ENCODE measurements around the gene PDZRN3.

The PDZRN3 gene

GRCh38 chr3:73418681-73419080 is 206.1 kb downstream of the PDZRN3 start:
- intact Hi-C loops (cut with DNase I) = no loop called here
- DNase-seq = no peak

- DNase-seq = no peak
- intact Hi-C loops (cut with DNase I) = no loop called here
These were observed 209.6 kb downstream of the PDZRN3 start for GRCh38 chr3:73415118-73415517.

GRCh38 chr3:73413619-73414018 is 211.1 kb downstream of the PDZRN3 start:
- intact Hi-C loops (cut with DNase I) = no loop called here
- no peak for DNase-seq

GRCh38 chr3:73411993-73412392 is 212.7 kb downstream of the PDZRN3 start:
- intact Hi-C loops (cut with DNase I) = no loop called here
- no peak for DNase-seq

GRCh38 chr3:73411545-73411944 is 213.2 kb downstream of the PDZRN3 start:
- intact Hi-C loops (cut with DNase I) = no loop called here
- no peak for DNase-seq

GRCh38 chr3:73409138-73409763 is 215.5 kb downstream of the PDZRN3 start:
- DNase-seq = no peak
- intact Hi-C loops (cut with DNase I) = no loop called here

- intact Hi-C loops (cut with DNase I) = no loop called here
- no peak for DNase-seq
These were observed 216.1 kb downstream of the PDZRN3 start for GRCh38 chr3:73408634-73409033.

- intact Hi-C loops (cut with DNase I) = no loop called here
- no peak for DNase-seq
These were observed 217.2 kb downstream of the PDZRN3 start for GRCh38 chr3:73407577-73407976.

GRCh38 chr3:73405853-73406252 is 218.9 kb downstream of the PDZRN3 start:
- no peak for DNase-seq
- intact Hi-C loops (cut with DNase I) = no loop called here

- intact Hi-C loops (cut with DNase I) = no loop called here
- no peak for DNase-seq
These were observed 219.7 kb downstream of the PDZRN3 start for GRCh38 chr3:73405000-73405399.

- DNase-seq = no peak
These were observed 220.3 kb downstream of the PDZRN3 start for GRCh38 chr3:73404435-73404834.

GRCh38 chr3:73403444-73403843 is 221.3 kb downstream of the PDZRN3 start:
- intact Hi-C loops (cut with DNase I) = no loop called here
- no peak for DNase-seq

More at GRCh38 chr3:73404435-73404834, 220.3 kb downstream of the PDZRN3 start:
- intact Hi-C loops (cut with DNase I) = no loop called here

- no peak for DNase-seq
- intact Hi-C loops (cut with DNase I) = no loop called here
These were observed 223.0 kb downstream of the PDZRN3 start for GRCh38 chr3:73401616-73402279.

- intact Hi-C loops (cut with DNase I) = no loop called here
- no peak for DNase-seq
These were observed 223.7 kb downstream of the PDZRN3 start for GRCh38 chr3:73401059-73401458.

GRCh38 chr3:73399666-73400253 is 225.0 kb downstream of the PDZRN3 start:
- intact Hi-C loops (cut with DNase I) = no loop called here
- no peak for DNase-seq

GRCh38 chr3:73399106-73399505 is 225.6 kb downstream of the PDZRN3 start:
- intact Hi-C loops (cut with DNase I) = no loop called here

GRCh38 chr3:73398084-73398483 is 226.7 kb downstream of the PDZRN3 start:
- no peak for DNase-seq
- intact Hi-C loops (cut with DNase I) = no loop called here

More at GRCh38 chr3:73399106-73399505, 225.6 kb downstream of the PDZRN3 start:
- DNase-seq = no peak

GRCh38 chr3:73394240-73394639 is 230.5 kb downstream of the PDZRN3 start:
- intact Hi-C loops (cut with DNase I) = no loop called here
- no peak for DNase-seq

- DNase-seq = no peak
- intact Hi-C loops (cut with DNase I) = no loop called here
These were observed 231.7 kb downstream of the PDZRN3 start for GRCh38 chr3:73393005-73393404.

- intact Hi-C loops (cut with DNase I) = no loop called here
- no peak for DNase-seq
These were observed 232.8 kb downstream of the PDZRN3 start for GRCh38 chr3:73391984-73392383.

GRCh38 chr3:73389928-73390327 is 234.8 kb downstream of the PDZRN3 start:
- intact Hi-C loops (cut with DNase I) = no loop called here
- DNase-seq = no peak

Measured in head of caudate nucleus (tissue), 42 donors.